SU-DHL-6 (cell line): ENCODE data around the gene HUNK.

ENCODE experiments used
- H2AFZ ChIP-seq: fragments of 200-600 bp; sonication (generic); 2 replicates; pipeline ENCODE4 v1.6.1; 2014; ENCODE audit warnings: low read depth, mild to moderate bottlenecking, moderate library complexity, mixed read lengths, antibody characterized with exemption, low read length; ENCODE audit not compliant: severe bottlenecking
- H3F3A ChIP-seq: fragments of 200-600 bp; shearing (Covaris generic); 2 replicates; pipeline ENCODE4 v1.6.0; 2016; ENCODE audit warnings: antibody characterized with exemption, mild to moderate bottlenecking; ENCODE audit not compliant: insufficient read depth
- H3K27ac ChIP-seq: fragments of 200-600 bp; sonication (generic); 2 replicates; pipeline ENCODE4 v1.5.1; 2016; ENCODE audit warnings: low read depth, mild to moderate bottlenecking, low read length, moderate library complexity, mixed read lengths
- H3K27me3 ChIP-seq: fragments of 200-600 bp; sonication (generic), shearing (Covaris generic); 2 replicates; pipeline ENCODE4 v1.6.0; 2014; ENCODE audit warnings: mild to moderate bottlenecking, low read length
- H3K36me3 ChIP-seq: fragments of 200-600 bp; sonication (generic); 2 replicates; pipeline ENCODE4 v1.6.1; 2014; ENCODE audit warnings: mild to moderate bottlenecking, low read length, mixed read lengths
- H3K4me2 ChIP-seq: fragments of 300-600, 200-600 bp; shearing (Covaris generic), sonication (generic); 2 replicates; pipeline ENCODE4 v1.6.0; 2014; ENCODE audit warnings: low read length, low read depth, mild to moderate bottlenecking; ENCODE audit not compliant: poor library complexity, severe bottlenecking
- H3K4me3 ChIP-seq: fragments of 200-600 bp; sonication (generic); 2 replicates; pipeline ENCODE4 v1.5.1; 2014; ENCODE audit warnings: antibody characterized with exemption, low read length, mild to moderate bottlenecking, mixed read lengths; ENCODE audit not compliant: insufficient read depth, poor library complexity, severe bottlenecking
- H3K79me2 ChIP-seq: fragments of 200-600 bp; sonication (generic); 2 replicates; pipeline ENCODE4 v1.6.1; 2014; ENCODE audit warnings: mild to moderate bottlenecking, low read length, moderate library complexity; ENCODE audit not compliant: insufficient read depth
- H3K9ac ChIP-seq: fragments of 200-600 bp; sonication (generic); 2 replicates; pipeline ENCODE4 v1.7.0; 2014; ENCODE audit warnings: mild to moderate bottlenecking, low read length
- H3K9me2 ChIP-seq: fragments of 200-600 bp; sonication (generic); replicated peaks from 2 replicates; pipeline ENCODE4 v1.6.1; 2014; ENCODE audit warnings: low read length; ENCODE audit not compliant: insufficient read depth
- H3K9me3 ChIP-seq: fragments of 200-600 bp; sonication (generic); 2 replicates; pipeline ENCODE4 v1.6.1; 2014; ENCODE audit warnings: low read length, mixed read lengths; ENCODE audit not compliant: insufficient read depth
- H4K20me1 ChIP-seq: fragments of 200-600 bp; sonication (generic); 2 replicates; pipeline ENCODE4 v1.6.1; 2014; ENCODE audit warnings: low read depth, mild to moderate bottlenecking, antibody characterized with exemption, low read length, moderate library complexity, mixed read lengths
- CTCF ChIP-seq: fragments of 200-600 bp; sonication (generic); IDR thresholded peaks from one replicate; pipeline ENCODE4 v1.5.1; 2017; ENCODE audit warnings: antibody characterized with exemption, mild to moderate bottlenecking, low read length, moderate library complexity; ENCODE audit not compliant: insufficient read depth, poor library complexity, severe bottlenecking
- EZH2phosphoT487 ChIP-seq: fragments of 200-600 bp; sonication (generic), shearing (Covaris generic); conservative IDR thresholded peaks from 2 replicates; pipeline ENCODE4 v1.6.1; 2018; ENCODE audit warnings: mild to moderate bottlenecking, antibody characterized with exemption, low read length, moderate library complexity, mixed read lengths

The HUNK gene

GRCh38 chr21:31875496-31876015 lies 2.7 kb downstream of the HUNK start:
- H3K9me2 ChIP-seq, result no peaks in the 10 kb centered on the region
- no peaks in the 10 kb centered on the region for H3K79me2 ChIP-seq
- no peak overlapping the region for H3K27ac ChIP-seq
- no peaks in the 10 kb centered on the region for H3K27me3 ChIP-seq
- H3K4me3 ChIP-seq, result no peak overlapping the region
- no peaks in the 10 kb centered on the region for H4K20me1 ChIP-seq
- no peaks in the 10 kb centered on the region for H3F3A ChIP-seq
- no peak overlapping the region for H2AFZ ChIP-seq
- H3K9me3 ChIP-seq, result no peaks in the 10 kb centered on the region
- H3K36me3 ChIP-seq, result no peaks in the 10 kb centered on the region
- no peak overlapping the region for H3K4me2 ChIP-seq
- TF ChIP-seq EZH2phosphoT487, result no peak
- TF ChIP-seq CTCF, result no peak
- H3K9ac ChIP-seq, result no peak overlapping the region

- no peaks in the 10 kb centered on the region for H3K36me3 ChIP-seq
- TF ChIP-seq CTCF (no peak), EZH2phosphoT487 (no peak)
- no peaks in the 10 kb centered on the region for H3K27me3 ChIP-seq
- no peaks in the 10 kb centered on the region for H3F3A ChIP-seq
- H3K27ac ChIP-seq, result no peak overlapping the region
- no peak overlapping the region for H3K9ac ChIP-seq
- no peaks in the 10 kb centered on the region for H4K20me1 ChIP-seq
- no peak overlapping the region for H3K4me2 ChIP-seq
- H3K4me3 ChIP-seq, result no peak overlapping the region
- H2AFZ ChIP-seq, result no peak overlapping the region
- H3K9me3 ChIP-seq, result no peaks in the 10 kb centered on the region
- no peaks in the 10 kb centered on the region for H3K9me2 ChIP-seq
- H3K79me2 ChIP-seq, result no peaks in the 10 kb centered on the region
These were observed 4.7 kb downstream of the HUNK start for GRCh38 chr21:31877463-31877957.

GRCh38 chr21:31878831-31879230 lies 6.0 kb downstream of the HUNK start:
- Histone ChIP-seq H3K4me2 (no peak overlapping the region), H4K20me1 (no peaks in the 10 kb centered on the region), H3K9ac (no peak overlapping the region)

More at GRCh38 chr21:31878831-31879230, 6.0 kb downstream of the HUNK start:
- no peaks in the 10 kb centered on the region for H3K79me2 ChIP-seq
- H3K27me3 ChIP-seq, result no peaks in the 10 kb centered on the region
- H2AFZ ChIP-seq, result no peak overlapping the region
- H3F3A ChIP-seq, result no peaks in the 10 kb centered on the region
- H3K36me3 ChIP-seq, result no peaks in the 10 kb centered on the region
- no peak overlapping the region for H3K4me3 ChIP-seq
- H3K9me3 ChIP-seq, result no peaks in the 10 kb centered on the region
- TF ChIP-seq CTCF (no peak), EZH2phosphoT487 (no peak)
- H3K9me2 ChIP-seq, result no peaks in the 10 kb centered on the region
- H3K27ac ChIP-seq, result no peak overlapping the region
